GM23248 (cell line): ENCODE data around the gene DUSP5.

Source experiments
- EZH2 ChIP-seq: fragments of 200-600 bp; sonication (generic); IDR thresholded peaks from 2 replicates; pipeline ENCODE4 v1.6.1; 2018; ENCODE audit warnings: antibody characterized with exemption, mild to moderate bottlenecking; ENCODE audit not compliant: insufficient read depth, poor library complexity, severe bottlenecking
- EZH2phosphoT487 ChIP-seq: fragments of 200-600 bp; sonication (generic); IDR thresholded peaks from 2 replicates; pipeline ENCODE4 v1.6.1; 2018; ENCODE audit warnings: antibody characterized with exemption, moderate library complexity, mild to moderate bottlenecking, low read depth; ENCODE audit not compliant: insufficient read depth

DNA sequence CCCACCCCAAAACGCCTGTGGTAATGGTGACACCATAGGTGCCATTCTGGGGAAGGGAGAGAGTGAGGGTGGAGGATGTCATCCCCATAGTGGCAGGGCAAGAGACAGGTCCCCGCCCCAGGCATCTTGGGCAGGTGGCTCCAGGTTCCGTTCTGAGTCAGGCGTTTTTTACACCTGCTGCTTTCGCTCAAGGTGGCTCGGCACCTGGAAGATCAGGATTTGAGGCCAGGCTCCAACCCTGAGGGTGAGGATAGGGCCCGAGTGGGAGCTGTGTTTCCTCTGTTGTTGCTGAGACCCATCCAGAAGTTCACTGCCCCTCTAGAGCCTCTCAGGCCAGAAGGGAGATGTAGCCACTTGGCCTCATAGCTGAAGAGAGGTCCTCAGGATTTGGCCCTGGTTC lies 36.6 kb upstream of the DUSP5 start:
- TF ChIP-seq EZH2 (no peak), EZH2phosphoT487 (no peak)
